IMR-90 (cell line): Measurements from ENCODE around the gene PRKN. TPM values are rescaled to one million over a fixed set of nuclear protein-coding genes. Genes with fewer than 3 reads are reported as not detected.

Source experiments
- ATAC-seq: fragments of 200-7000 bp; cut with Tn5 transposase; 2 replicates; pipeline ENCODE4 v1.9.1; 2020; ENCODE audit warnings: low read depth, mild to moderate bottlenecking, moderate library complexity
- BruUV-seq: library from RNA; stranded (reverse); fragments of 400-500 nt; replicated peaks from 2 replicates; lab custom pipeline; 2021; lab: Mats Ljungman, UMichigan
- CTCF ChIA-PET: fragments of 300-600 bp; formaldehyde crosslinking; extraction: SDS; loops from one replicate; lab custom pipeline; 2021; ENCODE audit warnings: antibody characterized with exemption; lab: Yijun Ruan, JAX
- POLR2A ChIA-PET: fragments of 300-600 bp; sonication (Branson Sonifier 250); formaldehyde crosslinking; loops from one replicate; lab custom pipeline; 2022; ENCODE audit warnings: antibody characterized with exemption; ENCODE audit not compliant: unreplicated experiment; lab: Charles Lee
- DNase-seq: peaks from one replicate; pipeline ENCODE4 v3.0.0; 2013
- H2AFZ ChIP-seq: replicated peaks from 2 replicates; pipeline ENCODE3; 2013; ENCODE audit warnings: low read length, mild to moderate bottlenecking; ENCODE audit not compliant: poor library complexity
- H2AK5ac ChIP-seq: 2 replicates; pipeline ENCODE4 v1.6.1; 2013; ENCODE audit warnings: low read depth, low read length, inconsistent platforms
- H2AK9ac ChIP-seq: replicated peaks from 2 replicates; pipeline ENCODE3; 2013; ENCODE audit warnings: mild to moderate bottlenecking, low read depth, low read length, moderate library complexity; ENCODE audit not compliant: poor library complexity
- H2BK120ac ChIP-seq: 2 replicates; pipeline ENCODE4 v1.6.1; 2013; ENCODE audit warnings: low read depth, low read length, inconsistent platforms
- H2BK15ac ChIP-seq: 3 replicates; pipeline ENCODE4 v1.6.1; 2013; ENCODE audit warnings: low read depth, low read length, inconsistent platforms
- H2BK20ac ChIP-seq: 2 replicates; pipeline ENCODE4 v1.6.1; 2013; ENCODE audit warnings: low read depth, mild to moderate bottlenecking, inconsistent platforms, low read length, moderate library complexity
- H2BK5ac ChIP-seq: 2 replicates; pipeline ENCODE4 v1.6.1; 2013; ENCODE audit warnings: mild to moderate bottlenecking, low read depth, low read length, inconsistent platforms; ENCODE audit not compliant: poor library complexity, severe bottlenecking
- H3K14ac ChIP-seq: replicated peaks from 2 replicates; pipeline ENCODE4 v1.6.1; 2013; ENCODE audit warnings: low read depth, low read length, inconsistent platforms
- H3K18ac ChIP-seq: 2 replicates; pipeline ENCODE4 v1.6.1; 2013; ENCODE audit warnings: low read depth, low read length, control low read depth
- H3K23ac ChIP-seq: 2 replicates; pipeline ENCODE4 v1.6.1; 2013; ENCODE audit warnings: low read depth, low read length, inconsistent platforms
- H3K27ac ChIP-seq: 2 replicates; pipeline ENCODE4 v1.5.1; 2013; ENCODE audit warnings: mild to moderate bottlenecking, control low read depth, low read length; ENCODE audit not compliant: insufficient read depth
- H3K27me3 ChIP-seq: 2 replicates; pipeline ENCODE4 v1.6.1; 2013; ENCODE audit warnings: low read length; ENCODE audit not compliant: control insufficient read depth, insufficient read depth
- H3K36me3 ChIP-seq: 2 replicates; pipeline ENCODE4 v1.6.1; 2013; ENCODE audit warnings: low read length, mixed read lengths; ENCODE audit not compliant: control insufficient read depth, insufficient read depth
- H3K4ac ChIP-seq: 2 replicates; pipeline ENCODE4 v1.6.1; 2013; ENCODE audit warnings: low read depth, low read length, inconsistent platforms
- H3K4me1 ChIP-seq: 2 replicates; pipeline ENCODE4 v1.6.1; 2013; ENCODE audit warnings: low read length, mixed read lengths; ENCODE audit not compliant: control insufficient read depth, insufficient read depth
- H3K4me2 ChIP-seq: 2 replicates; pipeline ENCODE4 v1.6.1; 2013; ENCODE audit warnings: low read depth, mild to moderate bottlenecking, control low read depth, low read length, moderate library complexity
- H3K4me3 ChIP-seq: 2 replicates; pipeline ENCODE4 v1.5.1; 2013; ENCODE audit warnings: low read depth, mild to moderate bottlenecking, control low read depth, low read length, moderate library complexity; ENCODE audit not compliant: insufficient read depth
- H3K56ac ChIP-seq: 2 replicates; pipeline ENCODE4 v1.6.1; 2013; ENCODE audit warnings: low read length, inconsistent platforms; ENCODE audit not compliant: insufficient read depth; ENCODE audit errors: extremely low read depth
- H3K79me1 ChIP-seq, 2 experiments: 2 replicates each; pipeline ENCODE4 v1.6.1; 2013; ENCODE audit warnings: low read length in 2 of 2, inconsistent platforms in 1 of 2, low read depth in 1 of 2
- H3K9ac ChIP-seq: 2 replicates; pipeline ENCODE4 v1.6.1; 2013; ENCODE audit warnings: low read depth, low read length, control low read depth
- H3K9me1 ChIP-seq: 2 replicates; pipeline ENCODE4 v1.6.1; 2013; ENCODE audit warnings: low read length, inconsistent platforms; ENCODE audit not compliant: insufficient read depth
- H3K9me3 ChIP-seq: 2 replicates; pipeline ENCODE4 v1.6.1; 2013; ENCODE audit warnings: low read length; ENCODE audit not compliant: control insufficient read depth, insufficient read depth
- H4K20me1 ChIP-seq: 2 replicates; pipeline ENCODE4 v1.6.1; 2013; ENCODE audit warnings: low read length, inconsistent platforms; ENCODE audit not compliant: insufficient read depth
- H4K5ac ChIP-seq: 2 replicates; pipeline ENCODE4 v1.6.1; 2013; ENCODE audit warnings: mild to moderate bottlenecking, low read depth, low read length, control low read depth
- H4K8ac ChIP-seq, 2 experiments: 2 replicates each; pipeline ENCODE4 v1.6.1; 2013; ENCODE audit warnings: low read depth in 2 of 2, low read length in 2 of 2, control low read depth in 1 of 2, inconsistent platforms in 1 of 2
- H4K91ac ChIP-seq: 2 replicates; pipeline ENCODE4 v1.6.1; 2013; ENCODE audit warnings: low read depth, low read length, inconsistent platforms; ENCODE audit not compliant: insufficient read depth
- CEBPB ChIP-seq: IDR thresholded peaks from 2 replicates; pipeline ENCODE4 v1.6.1; 2012; ENCODE audit warnings: low read depth, low read length, improper control_type of control experiment
- POLR2A ChIP-seq: IDR thresholded peaks from 2 replicates; pipeline ENCODE4 v1.6.1; 2012; ENCODE audit warnings: mild to moderate bottlenecking, low read depth, low read length
- RAD21 ChIP-seq: IDR thresholded peaks from 2 replicates; pipeline ENCODE4 v1.6.1; 2012; ENCODE audit warnings: low read length, improper control_type of control experiment
- WGBS, 2 experiments: methylation state at CpG; one replicate each; pipeline versions ENCODE4 v1.1.5 to v1.1.7; 2013; ENCODE audit warnings: missing lambda C conversion rate in 2 of 2; ENCODE audit not compliant: insufficient read length in 1 of 2; ENCODE audit errors: extremely low coverage in 2 of 2; 5-methylcytosine and 5-hydroxymethylcytosine counted together
- dilution Hi-C: fragments of 300-500 bp; cut with HindIII; formaldehyde crosslinking; loops from one replicate; pipeline ENCODE4 v1.14.3; 2018; ENCODE audit warnings: low sequenced_read_pairs; ENCODE audit not compliant: unreplicated experiment
- in situ Hi-C: fragments of 300-500 bp; cut with MboI; formaldehyde crosslinking; loops from 3 replicates; pipeline ENCODE4 v1.14.3; 2019; ENCODE audit warnings: low sequenced_read_pairs, inconsistent platforms, mixed read lengths
- intact Hi-C: fragments of 100-400 bp; cut with micrococcal nuclease; formaldehyde crosslinking; loops from 2 replicates; pipeline ENCODE4 v1.10.0; 2022
- polyA plus RNA-seq, 3 experiments: library from polyadenylated mRNA; depleted of rRNA; stranded (reverse); fragments of >200 nt; gene quantifications; 2 replicates each; pipeline ENCODE4 v1.2.3, GENCODE V29; 2012; ENCODE audit warnings: low replicate concordance in 1 of 3
- total RNA-seq: library from RNA; depleted of rRNA; stranded (reverse); fragments of >200 nt; gene quantifications from 2 replicates; pipeline ENCODE4 v1.2.3, GENCODE V29; 2012

PRKN gene
- total and polyA plus RNA-seq, 2 of the 4 experiments (the other 2 are of a cell fraction) = 0.15 to 0.18 TPM

DNA sequence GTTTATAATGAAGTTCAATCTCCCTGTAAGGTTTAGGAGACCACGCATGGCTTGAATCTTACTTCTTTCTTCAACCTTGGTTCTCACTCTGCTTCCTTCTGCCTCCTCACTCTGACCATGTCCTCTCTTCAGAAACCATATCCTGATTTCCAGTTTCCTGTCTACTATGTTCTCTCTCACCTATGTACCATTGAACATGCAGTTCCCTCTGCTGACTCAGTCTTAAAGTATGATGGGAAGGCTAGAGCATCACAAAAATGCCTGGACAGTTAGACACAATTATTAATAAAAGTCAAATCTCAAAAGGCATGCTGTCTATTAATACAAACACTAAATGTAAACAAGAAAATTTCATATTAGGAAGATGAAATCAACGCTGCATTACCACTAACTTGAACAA, 151.6 kb downstream of the PRKN start:
- Histone ChIP-seq H3K4me1 (no peaks in the 10 kb centered on the region), H3K14ac (no peak overlapping the region), H3K4me2 (no peak overlapping the region), H3K9ac (no peak overlapping the region), H3K18ac (no peak overlapping the region), H4K8ac (no peak overlapping the region), H2BK5ac (no peak overlapping the region), H3K9me3 (peaks cover 20% of the 10 kb centered on the region), H3K4ac (no peak overlapping the region), H3K9me1 (no peaks in the 10 kb centered on the region), H3K27me3 (no peaks in the 10 kb centered on the region), H4K91ac (no peak overlapping the region), H4K5ac (no peak overlapping the region), H3K4me3 (no peak overlapping the region), H2AK9ac (no peak overlapping the region), H3K23ac (no peak overlapping the region), H2BK120ac (no peak overlapping the region), H2AK5ac (no peak overlapping the region), H4K20me1 (no peaks in the 10 kb centered on the region), H2BK15ac (no peak overlapping the region), H2AFZ (no peak overlapping the region), H3K36me3 (no peaks in the 10 kb centered on the region), H3K27ac (no peak overlapping the region), H3K79me1 (no peaks in the 10 kb centered on the region), H2BK20ac (no peak overlapping the region), H3K56ac (no peak overlapping the region)
- ChIA-PET CTCF (no interaction called here), POLR2A (no interaction called here)
- no peak for ATAC-seq
- no CpG with 5 or more reads among the region's 2 CpGs for WGBS, 2 experiments
- in situ Hi-C loops = no loop called here
- no TSS peak for BruUV-seq
- TF ChIP-seq CEBPB (no peak), POLR2A (no peak), RAD21 (no peak)
- dilution Hi-C loops = no loop called here
- intact Hi-C loops = no loop called here
- no peak for DNase-seq
